OCI-LY3 (cell line): ENCODE results near the gene SND1.

ENCODE experiments used
- H2AFZ ChIP-seq: fragments of 200-600, 300-600 bp; shearing (Covaris generic); 2 replicates; pipeline ENCODE4 v1.6.0; 2014; ENCODE audit warnings: antibody characterized with exemption, low read depth, low read length
- H3K27ac ChIP-seq: fragments of 200-600, 300-600 bp; sonication (generic); 2 replicates; pipeline ENCODE4 v1.5.1; 2014; ENCODE audit warnings: mild to moderate bottlenecking, low read length, moderate library complexity, mixed read lengths
- H3K27me3 ChIP-seq: fragments of 200-600, 300-600 bp; sonication (generic); 2 replicates; pipeline ENCODE4 v1.6.1; 2014; ENCODE audit warnings: low read depth, low read length, mixed read lengths
- H3K36me3 ChIP-seq: fragments of 200-600, 300-600 bp; sonication (generic); replicated peaks from 2 replicates; pipeline ENCODE3; 2014; ENCODE audit warnings: low read depth, low read length, mixed read lengths
- H3K4me1 ChIP-seq: fragments of 300-600, 200-600 bp; sonication (generic); 2 replicates; pipeline ENCODE4 v1.6.1; 2014; ENCODE audit warnings: low read length, mixed read lengths
- H3K4me2 ChIP-seq: fragments of 200-600, 300-600 bp; sonication (generic); 2 replicates; pipeline ENCODE4 v1.6.1; 2014; ENCODE audit warnings: low read length, mixed read lengths
- H3K4me3 ChIP-seq: fragments of 300-600, 200-600 bp; sonication (generic); 2 replicates; pipeline ENCODE4 v1.5.1; 2014; ENCODE audit warnings: antibody characterized with exemption, mild to moderate bottlenecking, low read length, moderate library complexity
- H3K79me2 ChIP-seq: fragments of 300-600, 200-600 bp; shearing (Covaris generic); 2 replicates; pipeline ENCODE4 v1.6.1; 2014; ENCODE audit warnings: mild to moderate bottlenecking, low read length, mixed read lengths
- H3K9ac ChIP-seq: fragments of 300-600, 200-600 bp; shearing (Covaris generic); 2 replicates; pipeline ENCODE4 v1.6.0; 2014; ENCODE audit warnings: mild to moderate bottlenecking, low read length, moderate library complexity
- H3K9me3 ChIP-seq: fragments of 200-600, 300-600 bp; shearing (Covaris generic); 2 replicates; pipeline ENCODE4 v1.6.1; 2014; ENCODE audit warnings: low read length, mixed read lengths; ENCODE audit not compliant: insufficient read depth
- H4K20me1 ChIP-seq: fragments of 200-600, 300-600 bp; sonication (generic); 2 replicates; pipeline ENCODE4 v1.6.1; 2016; ENCODE audit warnings: low read length, mixed read lengths; ENCODE audit not compliant: insufficient read depth
- EZH2phosphoT487 ChIP-seq: fragments of 200-600 bp; shearing (Covaris generic); IDR thresholded peaks from 2 replicates; pipeline ENCODE4 v1.6.1; 2018; ENCODE audit warnings: antibody characterized with exemption, mixed run types, low read depth
- TF ChIP-seq, protein P1 (sequence below): fragments of 200-600, 300-600 bp; sonication (generic); IDR thresholded peaks from 2 replicates; pipeline ENCODE4 v1.5.1; 2014; ENCODE audit warnings: antibody characterized with exemption, low read length, low read depth

The SND1 gene

DNA sequence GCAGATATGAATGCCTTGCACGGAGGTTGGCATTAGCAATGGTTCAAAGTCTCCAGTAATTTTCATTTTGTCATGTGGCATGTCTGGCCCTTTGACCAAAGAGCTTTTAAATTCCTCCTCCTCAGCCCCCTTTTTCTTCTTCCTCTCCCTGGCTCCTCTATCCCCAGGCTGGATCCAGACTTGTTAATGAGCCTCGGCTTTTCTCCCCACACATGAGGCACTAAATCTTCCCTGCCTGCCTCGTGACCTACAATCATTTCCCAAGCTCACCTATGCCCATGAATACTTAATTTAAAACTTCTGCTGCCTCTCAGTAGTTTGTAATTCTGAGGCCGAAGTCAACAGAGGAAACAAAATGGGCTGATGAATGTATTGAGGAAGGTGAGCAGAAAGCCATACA is 402.5 kb downstream of the SND1 start:
- H3K4me3 ChIP-seq: no peak overlapping the region
- no peaks in the 10 kb centered on the region for H3K9me3 ChIP-seq
- no peaks in the 10 kb centered on the region for H3K27me3 ChIP-seq
- H3K27ac ChIP-seq: no peak overlapping the region
- no peaks in the 10 kb centered on the region for H3K4me1 ChIP-seq
- H4K20me1 ChIP-seq: peaks cover 28% of the 10 kb centered on the region
- no peaks in the 10 kb centered on the region for H3K79me2 ChIP-seq
- H3K4me2 ChIP-seq: no peak overlapping the region
- H3K9ac ChIP-seq: no peak overlapping the region
- H2AFZ ChIP-seq: no peak overlapping the region
- peaks cover 21% of the 10 kb centered on the region for H3K36me3 ChIP-seq
- TF ChIP-seq EZH2phosphoT487: no peak
- TF ChIP-seq, protein P1, sequence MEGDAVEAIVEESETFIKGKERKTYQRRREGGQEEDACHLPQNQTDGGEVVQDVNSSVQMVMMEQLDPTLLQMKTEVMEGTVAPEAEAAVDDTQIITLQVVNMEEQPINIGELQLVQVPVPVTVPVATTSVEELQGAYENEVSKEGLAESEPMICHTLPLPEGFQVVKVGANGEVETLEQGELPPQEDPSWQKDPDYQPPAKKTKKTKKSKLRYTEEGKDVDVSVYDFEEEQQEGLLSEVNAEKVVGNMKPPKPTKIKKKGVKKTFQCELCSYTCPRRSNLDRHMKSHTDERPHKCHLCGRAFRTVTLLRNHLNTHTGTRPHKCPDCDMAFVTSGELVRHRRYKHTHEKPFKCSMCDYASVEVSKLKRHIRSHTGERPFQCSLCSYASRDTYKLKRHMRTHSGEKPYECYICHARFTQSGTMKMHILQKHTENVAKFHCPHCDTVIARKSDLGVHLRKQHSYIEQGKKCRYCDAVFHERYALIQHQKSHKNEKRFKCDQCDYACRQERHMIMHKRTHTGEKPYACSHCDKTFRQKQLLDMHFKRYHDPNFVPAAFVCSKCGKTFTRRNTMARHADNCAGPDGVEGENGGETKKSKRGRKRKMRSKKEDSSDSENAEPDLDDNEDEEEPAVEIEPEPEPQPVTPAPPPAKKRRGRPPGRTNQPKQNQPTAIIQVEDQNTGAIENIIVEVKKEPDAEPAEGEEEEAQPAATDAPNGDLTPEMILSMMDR: no peak

DNA sequence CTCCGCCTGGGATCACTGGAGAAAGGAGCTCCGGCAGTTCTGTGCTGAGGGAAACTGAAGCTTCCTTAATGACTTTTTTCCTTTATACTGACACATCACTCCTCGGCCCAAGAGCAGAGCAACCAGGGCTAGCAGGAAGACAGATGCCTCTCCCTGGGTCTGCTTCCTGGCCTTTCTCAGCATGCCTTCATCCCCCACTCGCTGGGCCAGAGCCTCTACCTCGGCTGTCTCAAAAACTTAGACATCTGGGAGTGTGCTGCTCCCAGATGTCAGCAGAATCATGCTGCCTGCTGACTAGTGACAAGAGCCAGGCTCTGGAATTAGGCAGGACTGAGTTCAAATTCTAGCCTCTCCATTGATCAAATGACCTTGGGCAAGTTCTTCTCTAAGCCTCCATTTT is 403.6 kb downstream of the SND1 start:
- Histone ChIP-seq H4K20me1 (peaks cover 27% of the 10 kb centered on the region), H3K27me3 (no peaks in the 10 kb centered on the region), H3K4me2 (no peak overlapping the region), H3K4me3 (no peak overlapping the region), H3K36me3 (peaks cover 23% of the 10 kb centered on the region), H2AFZ (no peak overlapping the region), H3K27ac (no peak overlapping the region), H3K9ac (no peak overlapping the region), H3K4me1 (no peaks in the 10 kb centered on the region), H3K79me2 (no peaks in the 10 kb centered on the region), H3K9me3 (no peaks in the 10 kb centered on the region)
- TF ChIP-seq, protein P1: no peak
- no peak for TF ChIP-seq EZH2phosphoT487

DNA sequence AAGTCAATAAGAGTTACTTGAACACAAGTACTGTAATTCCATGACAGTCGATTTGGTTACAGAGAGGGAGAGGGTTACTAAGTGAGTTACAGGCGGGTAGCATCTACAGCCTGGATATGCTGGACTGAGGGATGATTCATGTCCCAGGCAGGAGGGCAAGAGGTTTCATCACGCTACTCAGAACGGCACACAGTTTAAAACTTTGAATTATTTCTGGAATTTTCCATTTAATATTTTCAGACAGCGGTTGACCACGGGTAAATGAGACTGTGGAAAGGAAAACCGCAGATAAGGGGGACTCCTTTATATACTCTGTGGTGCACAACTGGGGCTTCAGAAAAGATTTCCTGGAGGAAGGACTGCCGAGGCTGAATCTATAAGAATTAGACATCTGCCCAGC is 404.9 kb downstream of the SND1 start:
- Histone ChIP-seq H3K36me3 (peaks cover 20% of the 10 kb centered on the region), H3K27me3 (no peaks in the 10 kb centered on the region), H3K4me3 (no peak overlapping the region), H4K20me1 (peaks cover 20% of the 10 kb centered on the region), H3K4me2 (no peak overlapping the region), H3K79me2 (no peaks in the 10 kb centered on the region), H2AFZ (no peak overlapping the region), H3K4me1 (no peaks in the 10 kb centered on the region), H3K27ac (no peak overlapping the region), H3K9ac (no peak overlapping the region), H3K9me3 (no peaks in the 10 kb centered on the region)
- no peak for TF ChIP-seq EZH2phosphoT487
- TF ChIP-seq, protein P1: no peak

DNA sequence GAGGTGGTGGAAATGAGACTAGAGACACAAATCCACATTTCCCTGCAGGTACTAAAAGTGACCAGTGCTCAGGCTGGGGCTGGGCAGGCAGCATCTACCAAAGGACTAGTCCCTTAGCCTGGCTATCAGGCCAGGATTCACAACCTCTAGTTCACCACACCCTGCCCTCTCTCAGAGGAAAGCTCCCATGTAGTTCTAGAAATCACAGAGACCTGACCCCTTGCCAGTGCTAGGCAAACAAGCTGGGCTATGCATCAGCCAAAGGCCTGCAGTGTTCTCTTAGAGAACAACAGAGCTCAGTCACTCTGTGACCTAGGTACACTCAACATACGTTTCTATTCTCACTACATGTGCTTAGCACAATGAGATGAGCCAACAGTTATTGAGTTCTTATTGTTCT is 405.9 kb downstream of the SND1 start:
- no peak overlapping the region for H2AFZ ChIP-seq
- no peaks in the 10 kb centered on the region for H3K9me3 ChIP-seq
- no peak overlapping the region for H3K4me2 ChIP-seq
- no peaks in the 10 kb centered on the region for H3K4me1 ChIP-seq
- no peak overlapping the region for H3K9ac ChIP-seq
- H3K36me3 ChIP-seq: peaks cover 23% of the 10 kb centered on the region
- no peak for TF ChIP-seq EZH2phosphoT487
- TF ChIP-seq, protein P1: no peak
- H3K27me3 ChIP-seq: no peaks in the 10 kb centered on the region
- H4K20me1 ChIP-seq: peaks cover 18% of the 10 kb centered on the region
- H3K27ac ChIP-seq: no peak overlapping the region
- no peak overlapping the region for H3K4me3 ChIP-seq
- H3K79me2 ChIP-seq: no peaks in the 10 kb centered on the region
